HCT116 (cell line): ENCODE data around the gene RYR2.

ENCODE experiments used
- EZH2phosphoT487 ChIP-seq: fragments of 200-600 bp; IDR thresholded peaks from 2 replicates; pipeline ENCODE4 v1.6.1; 2018; ENCODE audit warnings: antibody characterized with exemption, borderline replicate concordance
- FOSL1 ChIP-seq: IDR thresholded peaks from 2 replicates; pipeline ENCODE4 v1.6.1; 2012; ENCODE audit warnings: low read depth
- POLR2A ChIP-seq: IDR thresholded peaks from 2 replicates; pipeline ENCODE4 v1.7.0; 2011; ENCODE audit warnings: borderline replicate concordance; ENCODE audit not compliant: insufficient read depth, insufficient read length; ENCODE audit errors: extremely low read depth
- RAD21 ChIP-seq: IDR thresholded peaks from 2 replicates; pipeline ENCODE4 v1.6.1; 2012; ENCODE audit warnings: low read depth, mild to moderate bottlenecking
- TF ChIP-seq, protein P1 (sequence below), 3 experiments: fragments of 200-600 bp in 1 of 3; sonication (generic) in 1 of 3; IDR thresholded peaks in 2 of 3; conservative IDR thresholded peaks in 1 of 3; 2 replicates each; pipeline ENCODE4 v1.5.1; 2012 to 2017; ENCODE audit warnings: low read depth in 2 of 3, low read length in 2 of 3, antibody characterized with exemption in 1 of 3, borderline replicate concordance in 1 of 3, control low read depth in 1 of 3, mild to moderate bottlenecking in 1 of 3, mixed read lengths in 1 of 3, mixed run types in 1 of 3, moderate library complexity in 1 of 3; ENCODE audit not compliant: insufficient read depth in 1 of 3
- TF ChIP-seq, protein P2 (sequence below): IDR thresholded peaks from 2 replicates; pipeline ENCODE4 v1.6.1; 2012
- TF ChIP-seq, protein P3 (sequence below): IDR thresholded peaks from 2 replicates; pipeline ENCODE4 v1.6.1; 2011; ENCODE audit warnings: mild to moderate bottlenecking, low read length, moderate library complexity; ENCODE audit not compliant: insufficient replicate concordance; ENCODE audit errors: extremely low read depth

DNA sequence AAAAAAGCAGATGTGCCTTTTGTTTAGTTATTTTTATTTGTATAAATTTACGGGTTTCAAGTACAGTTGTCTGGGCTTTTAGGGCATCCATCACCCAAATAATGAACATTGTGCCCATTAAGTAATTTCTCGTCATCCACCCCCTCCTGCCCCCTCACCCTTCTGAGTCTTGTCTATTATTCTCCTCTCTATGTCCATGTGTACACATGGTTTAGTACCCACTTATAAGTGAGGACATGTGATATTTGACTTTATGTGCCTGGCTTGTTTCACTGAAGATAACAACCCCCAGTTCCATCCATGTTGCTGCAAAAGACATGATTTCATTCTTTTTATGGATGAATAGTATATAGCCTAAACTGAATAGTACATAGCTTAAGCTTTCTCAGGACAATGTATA is 659.5 kb downstream of the RYR2 start:
- TF ChIP-seq, protein P1, sequence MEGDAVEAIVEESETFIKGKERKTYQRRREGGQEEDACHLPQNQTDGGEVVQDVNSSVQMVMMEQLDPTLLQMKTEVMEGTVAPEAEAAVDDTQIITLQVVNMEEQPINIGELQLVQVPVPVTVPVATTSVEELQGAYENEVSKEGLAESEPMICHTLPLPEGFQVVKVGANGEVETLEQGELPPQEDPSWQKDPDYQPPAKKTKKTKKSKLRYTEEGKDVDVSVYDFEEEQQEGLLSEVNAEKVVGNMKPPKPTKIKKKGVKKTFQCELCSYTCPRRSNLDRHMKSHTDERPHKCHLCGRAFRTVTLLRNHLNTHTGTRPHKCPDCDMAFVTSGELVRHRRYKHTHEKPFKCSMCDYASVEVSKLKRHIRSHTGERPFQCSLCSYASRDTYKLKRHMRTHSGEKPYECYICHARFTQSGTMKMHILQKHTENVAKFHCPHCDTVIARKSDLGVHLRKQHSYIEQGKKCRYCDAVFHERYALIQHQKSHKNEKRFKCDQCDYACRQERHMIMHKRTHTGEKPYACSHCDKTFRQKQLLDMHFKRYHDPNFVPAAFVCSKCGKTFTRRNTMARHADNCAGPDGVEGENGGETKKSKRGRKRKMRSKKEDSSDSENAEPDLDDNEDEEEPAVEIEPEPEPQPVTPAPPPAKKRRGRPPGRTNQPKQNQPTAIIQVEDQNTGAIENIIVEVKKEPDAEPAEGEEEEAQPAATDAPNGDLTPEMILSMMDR (IDR thresholded peaks at IDR 0.05 in 2 of 3, conservative IDR thresholded peaks at IDR 0.05 in 1 of 3; ENCODE audit: borderline replicate concordance in 1 of 3, insufficient read depth in 1 of 3, low read depth in 2 of 3, low read length in 2 of 3) = no peak
- TF ChIP-seq FOSL1 = no peak
- TF ChIP-seq, protein P2, sequence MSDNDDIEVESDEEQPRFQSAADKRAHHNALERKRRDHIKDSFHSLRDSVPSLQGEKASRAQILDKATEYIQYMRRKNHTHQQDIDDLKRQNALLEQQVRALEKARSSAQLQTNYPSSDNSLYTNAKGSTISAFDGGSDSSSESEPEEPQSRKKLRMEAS = no peak
- no peak for TF ChIP-seq POLR2A
- TF ChIP-seq EZH2phosphoT487 = no peak
- no peak for TF ChIP-seq RAD21
- TF ChIP-seq, protein P3, sequence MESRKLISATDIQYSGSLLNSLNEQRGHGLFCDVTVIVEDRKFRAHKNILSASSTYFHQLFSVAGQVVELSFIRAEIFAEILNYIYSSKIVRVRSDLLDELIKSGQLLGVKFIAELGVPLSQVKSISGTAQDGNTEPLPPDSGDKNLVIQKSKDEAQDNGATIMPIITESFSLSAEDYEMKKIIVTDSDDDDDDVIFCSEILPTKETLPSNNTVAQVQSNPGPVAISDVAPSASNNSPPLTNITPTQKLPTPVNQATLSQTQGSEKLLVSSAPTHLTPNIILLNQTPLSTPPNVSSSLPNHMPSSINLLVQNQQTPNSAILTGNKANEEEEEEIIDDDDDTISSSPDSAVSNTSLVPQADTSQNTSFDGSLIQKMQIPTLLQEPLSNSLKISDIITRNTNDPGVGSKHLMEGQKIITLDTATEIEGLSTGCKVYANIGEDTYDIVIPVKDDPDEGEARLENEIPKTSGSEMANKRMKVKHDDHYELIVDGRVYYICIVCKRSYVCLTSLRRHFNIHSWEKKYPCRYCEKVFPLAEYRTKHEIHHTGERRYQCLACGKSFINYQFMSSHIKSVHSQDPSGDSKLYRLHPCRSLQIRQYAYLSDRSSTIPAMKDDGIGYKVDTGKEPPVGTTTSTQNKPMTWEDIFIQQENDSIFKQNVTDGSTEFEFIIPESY = no peak
